ENCODE results near the gene F10. TPM values are rescaled to one million over a fixed set of nuclear protein-coding genes. Genes with fewer than 3 reads are reported as not detected.
A peak's percentile ranks its signal among the peaks of the same experiment; 100 is the strongest.

F10 gene
- total and polyA plus RNA-seq, 12 donors, result 4.4 to 81.8 (median 12.6) TPM

DNA sequence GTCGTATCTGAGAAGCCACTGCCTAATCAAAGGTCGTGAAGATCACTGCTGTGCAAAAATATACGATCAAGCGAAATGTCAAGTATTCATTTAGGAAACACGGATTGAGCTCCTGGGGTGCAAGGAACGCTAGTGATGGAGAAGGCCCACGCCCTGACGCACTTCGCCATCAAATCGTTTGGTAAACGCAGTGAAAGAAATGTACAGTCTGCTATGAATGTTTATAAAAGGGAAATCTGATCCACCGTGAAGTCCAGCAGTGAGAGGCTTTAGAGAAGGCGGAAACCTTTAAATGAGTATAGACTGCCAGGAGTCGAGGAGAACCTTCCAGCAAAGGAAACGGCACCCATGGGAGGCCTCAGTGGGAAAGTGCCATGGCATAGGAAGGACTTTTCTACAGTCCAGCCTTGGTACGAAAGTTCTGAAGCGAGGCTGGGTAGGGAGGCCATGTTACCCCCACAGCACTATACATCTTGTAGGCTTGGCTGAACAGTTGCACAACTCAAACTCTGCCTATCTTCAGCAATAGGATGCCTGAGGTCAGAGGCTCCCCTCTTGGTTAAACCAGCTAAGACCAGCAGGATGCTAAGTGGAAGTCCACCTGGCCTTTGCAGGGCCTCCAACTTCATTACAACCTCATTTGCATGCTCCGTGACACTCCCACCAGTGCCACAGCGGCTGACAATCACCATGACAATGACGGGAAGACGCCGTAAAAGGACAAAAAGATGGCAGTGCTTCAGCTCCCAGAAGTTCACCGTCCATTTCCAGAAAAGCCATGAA, 65.5 kb downstream of the F10 start:
- Histone ChIP-seq H3K9me3 (replicated peaks in 1 of 3) (no peaks in the 10 kb centered on the region), H3K4me1 (replicated peaks in 1 of 2) (peaks cover 6 to 13% of the 10 kb centered on the region in 2 donors), H3K4me3 (no peak overlapping the region), H3K27me3 (no peaks in the 10 kb centered on the region), H3K27ac (peak overlapping the region; percentile 18 to 90 (median 80)), H3K36me3 (replicated peaks in 1 of 2) (peaks cover 0 to 49% of the 10 kb centered on the region in 2 donors)
- intact Hi-C loops (cut with DNase I), result no loop called here
- WGBS, 4 donors, result 89 to 92% (median 91%) methylated on average over 23 of the region's 23 CpGs
- DNase-seq, result peak in 1 of 7 donors; percentile 48
- TF ChIP-seq POLR2A (IDR thresholded peaks at IDR 0.05) (no peak), CTCF (IDR thresholded peaks at IDR 0.05) (no peak)

GRCh38 chr13:113190181-113190580, 67.6 kb downstream of the F10 start:
- Histone ChIP-seq H3K4me3 (no peak overlapping the region), H3K27ac (no peak overlapping the region), H3K4me1 (replicated peaks in 1 of 2) (peaks cover 6 to 13% of the 10 kb centered on the region in 2 donors), H3K36me3 (replicated peaks in 1 of 2) (peaks cover 0 to 61% of the 10 kb centered on the region in 2 donors), H3K27me3 (no peaks in the 10 kb centered on the region), H3K9me3 (replicated peaks in 1 of 3) (no peaks in the 10 kb centered on the region)
- TF ChIP-seq CTCF (IDR thresholded peaks at IDR 0.05), result no peak
- TF ChIP-seq POLR2A (IDR thresholded peaks at IDR 0.05), result no peak
- WGBS, 4 donors, result 77 to 89% (median 84%) methylated on average over 4 of the region's 4 CpGs
- intact Hi-C loops (cut with DNase I), result no loop called here
- no peak for DNase-seq

- TF ChIP-seq CTCF (IDR thresholded peaks at IDR 0.05) (no peak), POLR2A (IDR thresholded peaks at IDR 0.05) (no peak)
- Histone ChIP-seq H3K4me1 (replicated peaks in 1 of 2) (peaks cover 0 to 6% of the 10 kb centered on the region in 2 donors), H3K4me3 (no peak overlapping the region), H3K27ac (no peak overlapping the region), H3K36me3 (replicated peaks in 1 of 2) (peaks cover 0 to 82% of the 10 kb centered on the region in 2 donors), H3K27me3 (no peaks in the 10 kb centered on the region), H3K9me3 (replicated peaks in 1 of 3) (no peaks in the 10 kb centered on the region)
- 66 to 85% (median 77%) methylated on average over 4 of the region's 4 CpGs for WGBS, 4 donors
- DNase-seq, result no peak
- intact Hi-C loops (cut with DNase I), result no loop called here
Measured at GRCh38 chr13:113192279-113192678, 69.7 kb downstream of the F10 start.

DNA sequence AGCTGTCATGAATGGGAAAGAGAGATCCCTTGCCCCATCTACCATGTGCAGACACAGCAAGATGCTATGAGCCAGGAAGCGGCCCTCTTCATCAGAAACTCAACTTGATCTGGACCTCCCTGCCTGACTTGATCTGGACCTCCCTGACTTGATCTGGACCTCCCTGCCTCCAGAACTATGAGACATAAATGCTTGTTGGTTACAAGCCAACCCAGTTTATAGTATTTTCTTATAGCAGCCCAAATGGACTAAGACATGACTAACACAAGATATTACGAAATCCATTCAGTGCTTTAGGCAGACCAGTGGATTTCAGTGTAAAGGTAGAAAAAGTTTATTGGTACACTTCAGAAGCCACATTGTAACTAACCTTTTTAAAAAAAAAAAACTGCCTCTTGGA, 70.3 kb downstream of the F10 start:
- WGBS, 4 donors, result 89 to 95% (median 94%) methylated on average over 2 of the region's 2 CpGs
- intact Hi-C loops (cut with DNase I), result no loop called here
- Histone ChIP-seq H3K27me3 (no peaks in the 10 kb centered on the region), H3K9me3 (replicated peaks in 1 of 3) (no peaks in the 10 kb centered on the region), H3K4me3 (no peak overlapping the region), H3K36me3 (replicated peaks in 1 of 2) (peaks cover 0 to 86% of the 10 kb centered on the region in 2 donors), H3K27ac (no peak overlapping the region), H3K4me1 (replicated peaks in 1 of 2) (peaks cover 0 to 2% of the 10 kb centered on the region in 2 donors)
- TF ChIP-seq CTCF (IDR thresholded peaks at IDR 0.05) (no peak), POLR2A (IDR thresholded peaks at IDR 0.05) (no peak)
- DNase-seq, result no peak
